CD4-positive, alpha-beta memory T cell (primary cell): ENCODE results near the gene PIAS4. TPM values are rescaled to one million over a fixed set of nuclear protein-coding genes. Genes with fewer than 3 reads are reported as not detected.

Experiments
- CTCF ChIA-PET: fragments of 350-600 bp; sonication (Branson Sonifier 250); formaldehyde crosslinking; loops from one replicate; lab custom pipeline; 2021; ENCODE audit warnings: inconsistent platforms; ENCODE audit not compliant: partially characterized antibody; lab: Charles Lee
- POLR2A ChIA-PET: fragments of 350-600 bp; sonication (Branson Sonifier 250); formaldehyde crosslinking; loops from one replicate; lab custom pipeline; 2021; ENCODE audit not compliant: partially characterized antibody; lab: Charles Lee
- DNase-seq, 5 donors: peaks; one replicate each; pipeline versions ENCODE4 v3.0.0 to v3.0.0-alpha.2; 2020 to 2022; ENCODE audit warnings: mixed read lengths in 1 of 5
- H3K27ac ChIP-seq: one replicate; pipeline ENCODE4 v1.7.0; 2013; ENCODE audit warnings: low read depth, low read length
- H3K27me3 ChIP-seq: 2 replicates; pipeline ENCODE4 v1.7.0; 2013; ENCODE audit warnings: mild to moderate bottlenecking, low read length, moderate library complexity; ENCODE audit not compliant: insufficient read depth
- H3K36me3 ChIP-seq: 2 replicates; pipeline ENCODE4 v1.7.0; 2013; ENCODE audit warnings: mild to moderate bottlenecking, low read length, moderate library complexity; ENCODE audit not compliant: insufficient read depth
- H3K4me1 ChIP-seq: 2 replicates; pipeline ENCODE4 v1.7.0; 2013; ENCODE audit warnings: mild to moderate bottlenecking, low read length, moderate library complexity; ENCODE audit not compliant: insufficient read depth
- H3K4me3 ChIP-seq, 2 donors: one replicate each; pipeline ENCODE4 v1.7.0; 2013; ENCODE audit warnings: low read length in 2 of 2, mild to moderate bottlenecking in 1 of 2
- H3K9me3 ChIP-seq, 2 donors: one replicate each; pipeline ENCODE4 v1.7.0; 2013; ENCODE audit warnings: low read length in 2 of 2, control low read depth in 1 of 2; ENCODE audit not compliant: control insufficient read depth in 1 of 2
- H3K27ac Mint-ChIP-seq, 7 donors: one replicate each; pipeline ENCODE4 v1.8.0; 2020 to 2021; ENCODE audit warnings: mixed read lengths in 7 of 7, mild to moderate bottlenecking in 6 of 7, inconsistent platforms in 3 of 7, moderate library complexity in 3 of 7
- H3K27me3 Mint-ChIP-seq, 2 donors: one replicate each; pipeline ENCODE4 v1.8.0; 2020 to 2021; ENCODE audit warnings: mixed read lengths in 2 of 2
- H3K36me3 Mint-ChIP-seq, 2 donors: one replicate each; pipeline ENCODE4 v1.8.0; 2020 to 2021; ENCODE audit warnings: mixed read lengths in 2 of 2, inconsistent platforms in 1 of 2, mild to moderate bottlenecking in 1 of 2
- H3K4me1 Mint-ChIP-seq, 4 donors: one replicate each; pipeline ENCODE4 v1.8.0; 2020 to 2021; ENCODE audit warnings: mixed read lengths in 4 of 4, mild to moderate bottlenecking in 1 of 4
- H3K4me3 Mint-ChIP-seq, 8 donors: one replicate each; pipeline ENCODE4 v1.8.0; 2020 to 2021; ENCODE audit warnings: mixed read lengths in 8 of 8, mild to moderate bottlenecking in 7 of 8, moderate library complexity in 6 of 8, inconsistent platforms in 3 of 8
- H3K9me3 Mint-ChIP-seq, 8 donors: one replicate each; pipeline ENCODE4 v1.8.0; 2020 to 2021; ENCODE audit warnings: mixed read lengths in 8 of 8, mild to moderate bottlenecking in 5 of 8, inconsistent platforms in 3 of 8, moderate library complexity in 1 of 8
- intact Hi-C: fragments of 100-400 bp; cut with micrococcal nuclease; formaldehyde crosslinking; loops from one replicate; pipeline ENCODE4 v1.15.1; 2023
- polyA plus RNA-seq, 2 donors: library from polyadenylated mRNA; unstranded; fragments of 300-500 nt; fragmentation: Illumina TruSeq; gene quantifications; one replicate each; pipeline ENCODE4 v1.2.3, GENCODE V29; 2021
- total RNA-seq, 2 experiments: library from RNA; stranded (reverse); gene quantifications; one replicate each; pipeline ENCODE4 v1.2.3, GENCODE V29; 2021

PIAS4 gene
- total and polyA plus RNA-seq, 4 experiments from 2014 or later: 5.2 to 42.6 (median 22.4) TPM

DNA sequence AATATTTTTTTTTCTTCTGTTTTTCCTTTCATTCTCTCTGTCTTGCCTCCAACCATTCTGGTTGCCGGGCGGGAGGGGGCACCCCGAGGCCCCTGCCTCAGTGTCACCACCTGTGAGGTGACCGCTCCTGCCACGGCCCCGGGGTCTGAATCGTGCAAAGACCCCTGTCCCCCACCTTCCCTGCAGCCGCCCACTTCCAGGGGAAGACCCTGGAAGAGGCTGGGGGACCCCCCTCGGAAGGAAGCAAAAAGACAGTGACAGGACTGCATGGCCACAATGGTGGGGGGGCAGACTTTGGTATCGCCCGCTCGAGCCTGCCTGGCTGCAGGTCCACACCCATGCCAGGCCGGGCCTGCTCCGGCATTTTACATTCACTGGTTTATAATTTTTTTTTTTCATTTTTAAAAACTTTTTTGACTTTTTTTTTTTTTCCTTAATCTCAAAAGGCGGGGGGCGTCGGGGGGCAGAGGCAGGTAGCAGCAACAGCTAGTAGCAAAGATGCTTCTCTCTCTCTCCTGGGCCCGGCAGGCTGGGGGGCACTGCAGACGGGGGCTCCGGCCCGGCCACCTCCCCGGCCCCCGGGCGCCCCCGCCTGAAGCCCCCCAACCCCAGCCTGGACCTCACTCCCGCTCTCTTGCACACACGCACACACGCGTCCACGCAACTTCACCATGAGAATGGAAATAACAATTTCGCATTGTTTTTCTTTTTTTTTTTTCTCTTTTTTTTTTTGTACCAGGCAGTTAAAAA lies 36.6 kb downstream of the PIAS4 start:
- H3K36me3 ChIP-seq: no peaks in the 10 kb centered on the region
- H3K27ac ChIP-seq: no peak overlapping the region
- no peaks in the 10 kb centered on the region for H3K9me3 ChIP-seq
- no peaks in the 10 kb centered on the region for H3K27me3 ChIP-seq
- Mint-ChIP-seq H3K4me1 (peaks cover 0 to 9% (median 0%) of the 10 kb centered on the region in 4 donors), H3K4me3 (no peak overlapping the region), H3K27me3 (no peaks in the 10 kb centered on the region), H3K9me3 (no peaks in the 10 kb centered on the region), H3K27ac (peak overlapping the region in 1 of 7 donors; percentile 76), H3K36me3 (peaks cover 5 to 18% of the 10 kb centered on the region in 2 donors)
- intact Hi-C loops: no loop called here
- H3K4me1 ChIP-seq: no peaks in the 10 kb centered on the region
- DNase-seq: peak in 1 of 5 donors; percentile 15
- POLR2A ChIA-PET: no interaction called here
- H3K4me3 ChIP-seq: no peak overlapping the region
- CTCF ChIA-PET: no interaction called here

DNA sequence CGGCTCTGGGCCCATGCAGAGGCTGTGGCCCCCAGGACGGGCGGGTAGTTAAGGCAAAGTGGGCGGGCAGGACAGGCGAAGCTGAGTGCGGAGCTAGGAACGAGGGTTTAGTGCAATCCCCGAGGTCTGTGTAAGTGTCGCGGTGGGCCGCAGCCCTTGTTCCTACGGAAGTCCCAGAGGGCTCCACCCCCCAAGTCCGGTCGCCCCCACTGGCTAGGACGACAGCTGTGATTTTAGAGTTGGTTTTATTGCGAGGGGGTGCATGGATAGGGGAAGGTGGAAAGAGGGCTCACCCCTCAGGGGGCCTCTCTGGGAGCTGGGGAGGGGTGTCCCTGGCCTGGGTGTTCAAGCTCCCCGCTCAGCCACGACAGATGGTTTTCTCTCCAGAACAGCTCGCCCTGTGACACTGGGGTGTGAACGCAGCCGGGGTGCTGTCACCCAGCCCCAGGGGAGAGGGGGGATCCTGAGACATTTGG lies 37.5 kb downstream of the PIAS4 start:
- H3K4me1 ChIP-seq: no peaks in the 10 kb centered on the region
- Mint-ChIP-seq H3K27ac (no peak overlapping the region), H3K9me3 (no peaks in the 10 kb centered on the region), H3K27me3 (no peaks in the 10 kb centered on the region), H3K36me3 (peaks cover 8 to 23% of the 10 kb centered on the region in 2 donors), H3K4me1 (peaks cover 0 to 11% (median 5%) of the 10 kb centered on the region in 4 donors), H3K4me3 (no peak overlapping the region)
- intact Hi-C loops: no loop called here
- H3K27me3 ChIP-seq: no peaks in the 10 kb centered on the region
- no peak overlapping the region for H3K27ac ChIP-seq
- ChIA-PET POLR2A (no interaction called here), CTCF (interaction anchor here (0.7 kb wide), 1 partner anchor 58 kb away, joined by 3 read pairs; no protein-coding TSS in a partner anchor)
- H3K36me3 ChIP-seq: peaks cover 6% of the 10 kb centered on the region
- DNase-seq: peak in 1 of 5 donors; percentile 33
- no peaks in the 10 kb centered on the region for H3K9me3 ChIP-seq
- no peak overlapping the region for H3K4me3 ChIP-seq

DNA sequence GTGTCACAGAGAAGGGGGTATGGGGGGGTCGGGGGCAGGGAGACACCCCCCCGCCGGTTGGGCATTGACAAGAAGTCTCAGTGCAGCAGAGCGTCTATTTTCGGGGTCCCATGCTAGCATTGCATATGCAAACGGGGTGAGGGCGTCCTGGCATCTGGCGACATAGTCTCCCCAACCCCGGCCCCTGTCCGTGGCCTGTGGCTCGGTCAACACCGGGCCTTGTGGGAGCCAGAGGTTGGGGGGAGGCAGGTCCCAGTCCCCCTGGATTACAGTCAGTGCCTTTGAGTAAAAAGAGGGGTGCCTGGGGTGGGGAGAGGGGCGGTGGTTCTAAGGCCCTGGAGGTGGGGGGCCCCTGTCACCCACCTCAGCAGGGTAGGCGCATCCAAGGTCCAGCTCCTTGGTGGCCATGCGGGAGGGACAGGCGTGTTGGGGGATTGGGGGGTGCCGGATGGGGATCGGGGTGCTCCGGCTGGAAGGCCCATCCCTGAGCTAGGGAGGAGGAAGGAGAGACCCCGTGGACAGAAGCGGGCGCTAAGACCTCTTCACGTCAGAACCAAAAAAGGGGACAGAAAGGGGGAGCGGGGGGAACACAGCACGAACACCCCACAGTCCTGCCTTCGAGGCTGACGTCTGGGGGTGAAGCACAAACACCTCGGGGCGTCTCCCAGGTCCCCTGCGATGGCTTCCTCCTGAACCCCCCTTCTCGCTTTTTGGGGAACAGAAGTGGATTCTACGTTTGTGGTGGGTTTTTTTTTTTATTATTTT lies 38.2 kb downstream of the PIAS4 start:
- ChIA-PET POLR2A (interaction anchor here (1.1 kb wide), 1 partner anchor 358 kb away, joined by 3 read pairs; no protein-coding TSS in a partner anchor), CTCF (no interaction called here)
- Mint-ChIP-seq H3K9me3 (no peaks in the 10 kb centered on the region), H3K36me3 (peaks cover 9 to 25% of the 10 kb centered on the region in 2 donors), H3K4me1 (peaks cover 7 to 12% (median 8%) of the 10 kb centered on the region in 4 donors), H3K27me3 (no peaks in the 10 kb centered on the region), H3K4me3 (no peak overlapping the region), H3K27ac (peak overlapping the region in 1 of 7 donors; percentile 41)
- H3K9me3 ChIP-seq: no peaks in the 10 kb centered on the region
- no peaks in the 10 kb centered on the region for H3K27me3 ChIP-seq
- DNase-seq: peak in 1 of 5 donors; percentile 31
- H3K27ac ChIP-seq: no peak overlapping the region
- no peak overlapping the region for H3K4me3 ChIP-seq
- peaks cover 6% of the 10 kb centered on the region for H3K36me3 ChIP-seq
- intact Hi-C loops: no loop called here
- H3K4me1 ChIP-seq: no peaks in the 10 kb centered on the region

DNA sequence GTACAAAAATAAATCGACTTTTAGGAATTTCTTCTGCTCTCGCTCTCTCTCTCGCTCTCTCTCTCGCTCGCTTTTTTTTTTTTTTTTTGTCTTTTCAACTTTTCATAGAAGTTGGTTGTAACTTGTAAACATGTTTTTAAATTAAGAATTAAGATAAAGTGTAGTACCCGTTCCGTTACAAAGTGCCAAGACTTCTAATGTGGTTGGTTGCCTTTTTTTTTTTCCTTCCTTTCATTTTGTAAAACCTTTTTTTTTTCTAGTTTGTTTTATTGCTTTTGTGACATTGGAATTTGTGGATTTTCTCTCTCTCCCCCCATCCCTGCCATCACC lies 38.8 kb downstream of the PIAS4 start:
- Mint-ChIP-seq H3K27ac (peak overlapping the region in 2 of 7 donors; percentile 87 to 90), H3K9me3 (no peaks in the 10 kb centered on the region), H3K4me3 (peak overlapping the region in 1 of 8 donors; percentile 3), H3K4me1 (peaks cover 11 to 16% (median 12%) of the 10 kb centered on the region in 4 donors), H3K36me3 (peaks cover 13 to 29% of the 10 kb centered on the region in 2 donors), H3K27me3 (no peaks in the 10 kb centered on the region)
- peaks cover 8% of the 10 kb centered on the region for H3K36me3 ChIP-seq
- no peaks in the 10 kb centered on the region for H3K9me3 ChIP-seq
- no peak overlapping the region for H3K4me3 ChIP-seq
- intact Hi-C loops: no loop called here
- H3K27me3 ChIP-seq: no peaks in the 10 kb centered on the region
- CTCF ChIA-PET: no interaction called here
- H3K4me1 ChIP-seq: peaks cover 2% of the 10 kb centered on the region
- DNase-seq: no peak
- POLR2A ChIA-PET: interaction anchor here (1.1 kb wide), 1 partner anchor 359 kb away, joined by 3 read pairs; no protein-coding TSS in a partner anchor
- no peak overlapping the region for H3K27ac ChIP-seq

DNA sequence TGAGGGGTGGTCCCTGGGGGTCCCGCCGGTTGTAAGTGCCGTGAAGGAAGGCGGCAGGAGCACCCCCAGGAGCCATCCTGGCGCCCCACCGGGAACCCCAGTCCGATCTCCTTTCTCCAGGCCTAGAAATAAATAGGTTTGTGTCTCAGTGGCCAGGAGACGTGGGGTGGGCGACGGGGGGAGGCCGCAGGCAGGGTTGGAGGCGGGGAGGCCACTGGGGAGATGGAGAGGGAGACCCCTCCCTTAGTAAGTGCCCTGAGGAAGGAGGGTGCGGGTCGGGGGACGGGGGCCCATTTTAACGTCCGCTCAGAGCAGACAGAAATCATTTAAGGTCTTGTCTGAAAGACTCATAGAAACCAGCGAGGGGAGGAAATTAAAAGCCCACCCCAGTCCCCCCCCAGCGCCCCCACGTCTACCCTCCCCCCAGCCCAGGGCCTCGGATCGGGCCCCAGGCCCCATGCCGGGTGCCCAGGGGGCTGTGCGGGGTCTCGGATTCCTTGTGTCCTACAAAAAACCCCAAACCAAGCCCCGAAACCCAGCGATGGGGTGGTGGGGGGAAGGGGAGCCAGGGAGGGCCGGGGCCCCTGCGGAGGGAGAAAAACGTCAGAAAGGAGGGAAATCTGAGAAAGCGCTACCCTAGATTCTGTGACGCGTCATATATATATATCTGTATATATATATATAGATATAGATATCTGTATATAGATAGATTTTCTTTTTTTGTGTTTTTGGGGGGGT lies 39.6 kb downstream of the PIAS4 start:
- Mint-ChIP-seq H3K4me3 (no peak overlapping the region), H3K9me3 (no peaks in the 10 kb centered on the region), H3K27me3 (no peaks in the 10 kb centered on the region), H3K27ac (no peak overlapping the region), H3K36me3 (peaks cover 16 to 32% of the 10 kb centered on the region in 2 donors), H3K4me1 (peaks cover 11 to 18% (median 15%) of the 10 kb centered on the region in 4 donors)
- intact Hi-C loops: no loop called here
- ChIA-PET POLR2A (no interaction called here), CTCF (no interaction called here)
- no peaks in the 10 kb centered on the region for H3K27me3 ChIP-seq
- peaks cover 16% of the 10 kb centered on the region for H3K36me3 ChIP-seq
- DNase-seq: peak in 1 of 5 donors; percentile 10
- H3K9me3 ChIP-seq: no peaks in the 10 kb centered on the region
- H3K4me1 ChIP-seq: peaks cover 5% of the 10 kb centered on the region
- no peak overlapping the region for H3K27ac ChIP-seq
- no peak overlapping the region for H3K4me3 ChIP-seq

DNA sequence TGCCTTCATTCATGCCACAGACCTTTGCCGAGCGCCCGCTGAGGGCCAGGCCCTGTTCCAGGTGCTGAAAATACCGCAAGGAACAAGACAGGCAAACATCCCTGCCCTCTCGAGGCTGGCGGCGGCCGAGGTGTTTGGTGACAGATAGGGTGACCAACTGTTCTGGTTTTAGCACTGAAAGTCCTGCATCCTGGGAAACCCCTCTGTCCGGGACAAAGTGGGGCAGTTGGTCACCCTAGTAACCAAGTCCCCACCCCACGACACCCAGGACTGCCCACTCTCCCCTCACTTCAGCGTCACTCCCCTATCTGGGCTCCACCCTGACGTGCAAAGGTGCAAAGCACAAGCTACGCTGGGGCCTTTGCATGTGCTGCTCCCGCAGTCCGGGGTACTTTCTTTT lies 41.9 kb downstream of the PIAS4 start:
- Histone ChIP-seq H3K9me3 (no peaks in the 10 kb centered on the region), H3K4me3 (no peak overlapping the region), H3K27me3 (no peaks in the 10 kb centered on the region), H3K4me1 (peaks cover 17% of the 10 kb centered on the region), H3K36me3 (peaks cover 32% of the 10 kb centered on the region), H3K27ac (no peak overlapping the region)
- H3K4me1 Mint-ChIP-seq: peaks cover 20 to 31% (median 26%) of the 10 kb centered on the region in 4 donors
- no peak overlapping the region for H3K4me3 Mint-ChIP-seq
- H3K9me3 Mint-ChIP-seq: peaks cover 0 to 3% (median 0%) of the 10 kb centered on the region in 8 donors
- DNase-seq: peak in 1 of 5 donors; percentile 25
- peaks cover 27 to 44% of the 10 kb centered on the region in 2 donors for H3K36me3 Mint-ChIP-seq
- intact Hi-C loops: no loop called here
- POLR2A ChIA-PET: interaction anchor here (1.1 kb wide), 1 partner anchor 10 kb away, joined by 3 read pairs; no protein-coding TSS in a partner anchor
- CTCF ChIA-PET: interaction anchor here (2.5 kb wide), 1 partner anchor 91 kb away, joined by 8 read pairs; no protein-coding TSS in a partner anchor
- H3K27me3 Mint-ChIP-seq: no peaks in the 10 kb centered on the region
- peak overlapping the region in 2 of 7 donors; percentile 1 for H3K27ac Mint-ChIP-seq
